ENCODE data around the gene MRPL44.

Gene MRPL44

GRCh38 chr2:223922308-223922707, 35.0 kb upstream of the MRPL44 start:
- H3K9me3 ChIP-seq (ENCODE audit: control insufficient read depth, low read length): no peaks in the 10 kb centered on the region
- no peaks in the 10 kb centered on the region for H3K27me3 ChIP-seq (ENCODE audit: control insufficient read depth, insufficient read depth, low read length, poor library complexity, severe bottlenecking)
- no peaks in the 10 kb centered on the region for H3K4me1 ChIP-seq (ENCODE audit: control insufficient read depth, insufficient read depth, low read length)
- no peaks in the 10 kb centered on the region for H3K36me3 ChIP-seq (ENCODE audit: control insufficient read depth, insufficient read depth, low read length)
- no peak overlapping the region for H3K4me3 ChIP-seq (ENCODE audit: insufficient read depth, low read depth, low read length)
- H3K27ac ChIP-seq (ENCODE audit: insufficient read depth, low read depth, low read length, poor library complexity, severe bottlenecking): no peak overlapping the region
- whole genome bisulfite sequencing, 2 experiments: 87 to 93% methylated on average over 3 of the region's 3 CpGs

DNA sequence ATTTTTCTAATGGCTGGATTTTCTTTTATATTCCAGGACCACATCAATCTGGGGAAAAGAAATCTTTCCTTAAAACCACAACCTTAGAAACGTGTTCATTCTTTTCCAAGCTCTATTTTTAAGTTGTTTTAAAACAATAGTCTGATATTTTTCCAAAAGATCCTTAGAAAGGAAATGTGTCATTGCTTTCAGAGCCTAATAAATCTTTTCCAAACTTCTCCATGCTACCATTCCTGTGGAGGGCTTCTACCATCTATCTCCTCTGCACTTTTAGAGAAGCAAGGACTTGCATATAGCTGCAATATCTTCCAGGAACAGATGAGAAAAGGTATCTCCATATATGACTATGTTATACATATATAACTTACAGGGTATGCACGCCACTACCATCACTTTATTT, 33.3 kb upstream of the MRPL44 start:
- H3K36me3 ChIP-seq (ENCODE audit: control insufficient read depth, insufficient read depth, low read length): no peaks in the 10 kb centered on the region
- H3K27me3 ChIP-seq (ENCODE audit: control insufficient read depth, insufficient read depth, low read length, poor library complexity, severe bottlenecking): no peaks in the 10 kb centered on the region
- no peak overlapping the region for H3K27ac ChIP-seq (ENCODE audit: insufficient read depth, low read depth, low read length, poor library complexity, severe bottlenecking)
- H3K9me3 ChIP-seq (ENCODE audit: control insufficient read depth, low read length): no peaks in the 10 kb centered on the region
- WGBS, 2 experiments: 94 to 97% methylated on average over 1 to 2 of the region's 2 CpGs
- H3K4me1 ChIP-seq (ENCODE audit: control insufficient read depth, insufficient read depth, low read length): no peaks in the 10 kb centered on the region
- no peak overlapping the region for H3K4me3 ChIP-seq (ENCODE audit: insufficient read depth, low read depth, low read length)

DNA sequence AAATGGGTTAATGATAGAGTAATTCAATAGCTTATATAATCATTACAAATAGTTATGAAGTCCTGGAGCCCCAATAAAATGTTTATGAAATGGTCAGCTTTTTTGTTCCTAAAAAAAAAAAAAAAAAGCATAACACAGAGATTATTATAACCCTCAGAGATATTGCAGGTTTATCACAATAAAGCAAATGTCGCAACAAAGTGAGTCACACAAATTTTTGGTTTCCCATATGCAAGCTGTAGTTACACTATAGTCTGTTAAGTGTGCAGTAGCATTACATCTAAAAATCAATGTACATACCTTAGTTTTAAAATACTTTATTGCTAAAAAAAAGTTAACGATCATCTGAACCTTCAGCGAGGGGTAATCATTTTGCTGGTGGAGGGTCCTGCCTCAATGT, 32.2 kb upstream of the MRPL44 start:
- Histone ChIP-seq H3K9me3 (ENCODE audit: control insufficient read depth, low read length) (no peaks in the 10 kb centered on the region), H3K4me3 (ENCODE audit: insufficient read depth, low read depth, low read length) (no peak overlapping the region), H3K4me1 (ENCODE audit: control insufficient read depth, insufficient read depth, low read length) (no peaks in the 10 kb centered on the region), H3K27ac (ENCODE audit: insufficient read depth, low read depth, low read length, poor library complexity, severe bottlenecking) (no peak overlapping the region), H3K36me3 (ENCODE audit: control insufficient read depth, insufficient read depth, low read length) (no peaks in the 10 kb centered on the region), H3K27me3 (ENCODE audit: control insufficient read depth, insufficient read depth, low read length, poor library complexity, severe bottlenecking) (no peaks in the 10 kb centered on the region)
- 94 to 97% methylated on average over 3 of the region's 3 CpGs for WGBS, 2 experiments

GRCh38 chr2:223928113-223929006, 28.9 kb upstream of the MRPL44 start:
- no peak overlapping the region for H3K27ac ChIP-seq (ENCODE audit: insufficient read depth, low read depth, low read length, poor library complexity, severe bottlenecking)
- no peaks in the 10 kb centered on the region for H3K9me3 ChIP-seq (ENCODE audit: control insufficient read depth, low read length)
- H3K4me1 ChIP-seq (ENCODE audit: control insufficient read depth, insufficient read depth, low read length): no peaks in the 10 kb centered on the region
- no peaks in the 10 kb centered on the region for H3K27me3 ChIP-seq (ENCODE audit: control insufficient read depth, insufficient read depth, low read length, poor library complexity, severe bottlenecking)
- no peak overlapping the region for H3K4me3 ChIP-seq (ENCODE audit: insufficient read depth, low read depth, low read length)
- H3K36me3 ChIP-seq (ENCODE audit: control insufficient read depth, insufficient read depth, low read length): no peaks in the 10 kb centered on the region
- 92 to 94% methylated on average over 7 of the region's 7 CpGs for WGBS, 2 experiments

GRCh38 chr2:223929571-223930102, 27.6 kb upstream of the MRPL44 start:
- no peak overlapping the region for H3K4me3 ChIP-seq (ENCODE audit: insufficient read depth, low read depth, low read length)
- H3K27ac ChIP-seq (ENCODE audit: insufficient read depth, low read depth, low read length, poor library complexity, severe bottlenecking): no peak overlapping the region
- no peaks in the 10 kb centered on the region for H3K36me3 ChIP-seq (ENCODE audit: control insufficient read depth, insufficient read depth, low read length)
- H3K9me3 ChIP-seq (ENCODE audit: control insufficient read depth, low read length): no peaks in the 10 kb centered on the region
- no peaks in the 10 kb centered on the region for H3K4me1 ChIP-seq (ENCODE audit: control insufficient read depth, insufficient read depth, low read length)
- H3K27me3 ChIP-seq (ENCODE audit: control insufficient read depth, insufficient read depth, low read length, poor library complexity, severe bottlenecking): no peaks in the 10 kb centered on the region
- 90 to 98% methylated on average over 4 of the region's 4 CpGs for WGBS, 2 experiments

DNA sequence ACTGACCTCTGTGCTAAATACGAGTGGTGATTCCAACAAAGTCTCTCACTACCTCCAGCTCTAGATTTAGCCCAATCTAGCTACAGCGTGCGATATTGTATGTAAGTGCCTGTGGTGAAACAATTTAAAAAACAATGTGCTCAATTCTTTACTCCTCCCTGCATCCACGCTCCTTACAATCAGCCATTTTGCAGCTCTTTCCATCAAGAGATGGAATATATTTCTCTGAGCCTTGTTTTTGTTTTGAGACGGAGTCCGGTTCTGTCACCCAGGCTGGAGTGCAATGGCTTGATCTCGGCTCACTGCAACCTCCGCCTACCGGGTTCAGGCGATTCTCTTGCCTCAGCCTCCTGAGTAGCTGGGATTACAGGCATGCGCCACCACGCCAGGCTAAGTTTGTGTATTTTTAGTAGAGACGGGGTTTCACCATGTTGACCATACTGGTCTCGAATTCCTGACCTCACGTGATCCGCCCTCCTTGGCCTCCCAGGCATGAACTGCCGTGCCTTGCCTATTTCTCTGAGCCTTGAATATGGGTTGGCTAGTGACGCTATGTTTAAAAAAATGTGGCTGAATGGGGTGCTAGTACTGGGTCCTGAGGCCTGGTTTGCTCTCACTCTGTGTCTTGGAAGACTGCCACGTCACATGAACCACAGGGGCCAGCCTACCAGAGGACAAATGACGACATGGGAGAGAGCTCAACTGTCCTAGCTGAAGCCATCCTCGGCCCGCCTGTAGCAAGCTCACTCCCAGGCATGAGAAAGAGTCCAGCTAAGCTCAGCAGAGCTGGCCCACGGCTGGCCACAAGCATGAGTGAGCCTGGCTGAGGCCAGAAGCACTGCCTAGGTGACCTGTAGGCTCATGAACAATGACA, 26.9 kb upstream of the MRPL44 start:
- H3K27ac ChIP-seq (ENCODE audit: insufficient read depth, low read depth, low read length, poor library complexity, severe bottlenecking): no peak overlapping the region
- no peaks in the 10 kb centered on the region for H3K36me3 ChIP-seq (ENCODE audit: control insufficient read depth, insufficient read depth, low read length)
- H3K27me3 ChIP-seq (ENCODE audit: control insufficient read depth, insufficient read depth, low read length, poor library complexity, severe bottlenecking): no peaks in the 10 kb centered on the region
- 82 to 86% methylated on average over 22 to 23 of the region's 23 CpGs for WGBS, 2 experiments
- no peaks in the 10 kb centered on the region for H3K4me1 ChIP-seq (ENCODE audit: control insufficient read depth, insufficient read depth, low read length)
- no peak overlapping the region for H3K4me3 ChIP-seq (ENCODE audit: insufficient read depth, low read depth, low read length)
- no peaks in the 10 kb centered on the region for H3K9me3 ChIP-seq (ENCODE audit: control insufficient read depth, low read length)

GRCh38 chr2:223932816-223933800, 24.2 kb upstream of the MRPL44 start:
- H3K27me3 ChIP-seq (ENCODE audit: control insufficient read depth, insufficient read depth, low read length, poor library complexity, severe bottlenecking): no peaks in the 10 kb centered on the region
- H3K36me3 ChIP-seq (ENCODE audit: control insufficient read depth, insufficient read depth, low read length): no peaks in the 10 kb centered on the region
- H3K27ac ChIP-seq (ENCODE audit: insufficient read depth, low read depth, low read length, poor library complexity, severe bottlenecking): no peak overlapping the region
- H3K4me3 ChIP-seq (ENCODE audit: insufficient read depth, low read depth, low read length): no peak overlapping the region
- H3K9me3 ChIP-seq (ENCODE audit: control insufficient read depth, low read length): no peaks in the 10 kb centered on the region
- H3K4me1 ChIP-seq (ENCODE audit: control insufficient read depth, insufficient read depth, low read length): peaks cover 3% of the 10 kb centered on the region
- 92 to 93% methylated on average over 6 of the region's 6 CpGs for WGBS, 2 experiments

DNA sequence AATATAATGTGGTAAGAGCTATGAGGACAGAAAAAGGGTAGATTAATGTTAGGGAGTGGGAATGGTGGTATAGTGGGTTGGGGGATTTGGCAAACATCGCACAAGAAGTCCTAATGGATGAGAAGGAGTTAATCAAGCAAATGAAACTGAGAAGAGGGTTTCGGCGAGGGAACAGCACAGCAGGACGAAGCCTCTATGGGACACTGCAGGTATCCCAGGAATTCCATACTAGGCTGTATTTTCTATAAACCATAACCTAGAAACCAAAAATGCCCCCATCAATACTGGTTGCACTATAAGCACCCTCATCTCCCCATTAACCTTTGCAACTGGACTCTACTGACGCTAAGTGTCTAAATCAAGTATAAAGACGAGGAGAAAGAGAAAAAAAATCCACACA, 22.4 kb upstream of the MRPL44 start:
- Histone ChIP-seq H3K4me1 (ENCODE audit: control insufficient read depth, insufficient read depth, low read length) (peaks cover 3% of the 10 kb centered on the region), H3K36me3 (ENCODE audit: control insufficient read depth, insufficient read depth, low read length) (no peaks in the 10 kb centered on the region), H3K4me3 (ENCODE audit: insufficient read depth, low read depth, low read length) (no peak overlapping the region), H3K9me3 (ENCODE audit: control insufficient read depth, low read length) (no peaks in the 10 kb centered on the region), H3K27me3 (ENCODE audit: control insufficient read depth, insufficient read depth, low read length, poor library complexity, severe bottlenecking) (no peaks in the 10 kb centered on the region), H3K27ac (ENCODE audit: insufficient read depth, low read depth, low read length, poor library complexity, severe bottlenecking) (no peak overlapping the region)
- 50 to 52% methylated on average over 6 of the region's 6 CpGs for WGBS, 2 experiments

DNA sequence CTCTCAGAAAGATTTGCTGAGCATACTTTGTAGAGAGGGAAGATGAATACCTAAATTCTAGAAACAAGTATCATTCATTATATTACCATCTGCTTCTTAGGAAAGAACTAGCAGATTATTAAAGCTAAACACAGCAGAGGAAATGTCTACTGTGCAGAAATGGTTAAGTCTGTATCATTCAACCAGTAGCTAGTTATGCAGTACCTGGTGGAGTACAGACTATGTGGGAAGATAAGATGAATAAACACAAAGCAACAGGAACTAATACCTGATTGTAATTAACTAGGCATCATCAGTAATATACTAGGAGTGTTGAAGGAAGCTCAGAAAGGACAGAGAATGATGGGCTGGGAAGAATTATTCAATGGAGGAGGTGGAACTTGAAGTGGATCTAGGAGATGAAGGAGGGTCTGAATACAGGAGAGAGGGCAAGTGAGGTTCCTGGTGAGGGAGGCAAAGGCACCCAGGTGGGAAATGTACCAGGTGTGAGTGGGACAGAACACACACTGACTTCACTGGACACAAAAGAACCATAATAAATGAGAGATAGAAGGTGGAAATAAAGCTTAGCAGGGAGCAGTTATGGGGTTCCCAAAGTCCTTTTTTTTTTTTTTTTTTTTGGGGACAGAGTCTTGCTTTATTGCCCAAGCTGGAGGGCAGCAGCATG, 21.7 kb upstream of the MRPL44 start:
- no peak overlapping the region for H3K4me3 ChIP-seq (ENCODE audit: insufficient read depth, low read depth, low read length)
- no peaks in the 10 kb centered on the region for H3K9me3 ChIP-seq (ENCODE audit: control insufficient read depth, low read length)
- H3K27me3 ChIP-seq (ENCODE audit: control insufficient read depth, insufficient read depth, low read length, poor library complexity, severe bottlenecking): no peaks in the 10 kb centered on the region
- no peaks in the 10 kb centered on the region for H3K36me3 ChIP-seq (ENCODE audit: control insufficient read depth, insufficient read depth, low read length)
- peaks cover 3% of the 10 kb centered on the region for H3K4me1 ChIP-seq (ENCODE audit: control insufficient read depth, insufficient read depth, low read length)
- no peak overlapping the region for H3K27ac ChIP-seq (ENCODE audit: insufficient read depth, low read depth, low read length, poor library complexity, severe bottlenecking)

All from ectodermal cell (in vitro differentiated cells).